Thyroid gland (tissue), 4 donors: Measurements from ENCODE around the gene ANKRD13D.

Source experiments
- CTCF ChIP-seq, 6 experiments: fragments of 200-600 bp in 3 of 6; fragments of 450-650 bp in 3 of 6; sonication (generic) in 3 of 6; IDR thresholded peaks; one replicate each; pipeline ENCODE4 v1.5.1; 2016 to 2019; ENCODE audit warnings: antibody characterized with exemption in 6 of 6, mild to moderate bottlenecking in 2 of 6, inconsistent platforms in 1 of 6, moderate library complexity in 1 of 6
- POLR2A ChIP-seq, 2 donors: fragments of 450-650 bp; IDR thresholded peaks; one replicate each; pipeline ENCODE4 v1.6.1; 2017; ENCODE audit warnings: antibody characterized with exemption in 2 of 2, mild to moderate bottlenecking in 2 of 2, moderate library complexity in 1 of 2

GRCh38 chr11:67300256-67300755 lies 11.2 kb downstream of the ANKRD13D start:
- TF ChIP-seq POLR2A (IDR thresholded peaks at IDR 0.05) (no peak), CTCF (IDR thresholded peaks at IDR 0.05) (no peak)
